ENCODE results near the gene AK9.

GRCh38 chr6:109474995-109475394, 216.0 kb downstream of the AK9 start:
- TF ChIP-seq CTCF (IDR thresholded peaks at IDR 0.05 in 2 of 3, conservative IDR thresholded peaks at IDR 0.05 in 1 of 3; ENCODE audit: borderline replicate concordance in 1 of 3, insufficient read depth in 1 of 3, low read depth in 2 of 3, low read length in 2 of 3) (no peak), ZBTB33 (IDR thresholded peaks at IDR 0.05; ENCODE audit: extremely low read depth, insufficient replicate concordance, low read length) (no peak), FOSL1 (IDR thresholded peaks at IDR 0.05; ENCODE audit: low read depth) (no peak), RAD21 (IDR thresholded peaks at IDR 0.05; ENCODE audit: low read depth) (no peak), SP1 (IDR thresholded peaks at IDR 0.05; ENCODE audit: low read depth) (no peak), POLR2A (IDR thresholded peaks at IDR 0.05; ENCODE audit: borderline replicate concordance, extremely low read depth, insufficient read depth, insufficient read length) (no peak), JUND (IDR thresholded peaks at IDR 0.05) (no peak), MAX (IDR thresholded peaks at IDR 0.05) (no peak), EZH2phosphoT487 (IDR thresholded peaks at IDR 0.05; ENCODE audit: borderline replicate concordance) (no peak)
